Coronary artery (tissue), 2 donors: Measurements from ENCODE around the gene PIN1.

Source experiments
- DNase-seq: peaks from one replicate; pipeline ENCODE4 v3.0.0-alpha.2; 2017; ENCODE audit warnings: low spot score
- H3K27ac ChIP-seq, 2 donors: fragments of 200-600 bp; sonication (generic); one replicate each; pipeline ENCODE4 v1.5.1; 2016 to 2019
- H3K4me3 ChIP-seq: fragments of 200-600 bp; sonication (generic); 2 replicates; pipeline ENCODE4 v1.5.1; 2016; ENCODE audit warnings: mild to moderate bottlenecking, moderate library complexity
- TF ChIP-seq, protein P1 (sequence below): fragments of 200-600 bp; sonication (generic); IDR thresholded peaks from one replicate; pipeline ENCODE4 v1.5.1; 2019; ENCODE audit warnings: antibody characterized with exemption

Gene PIN1

DNA sequence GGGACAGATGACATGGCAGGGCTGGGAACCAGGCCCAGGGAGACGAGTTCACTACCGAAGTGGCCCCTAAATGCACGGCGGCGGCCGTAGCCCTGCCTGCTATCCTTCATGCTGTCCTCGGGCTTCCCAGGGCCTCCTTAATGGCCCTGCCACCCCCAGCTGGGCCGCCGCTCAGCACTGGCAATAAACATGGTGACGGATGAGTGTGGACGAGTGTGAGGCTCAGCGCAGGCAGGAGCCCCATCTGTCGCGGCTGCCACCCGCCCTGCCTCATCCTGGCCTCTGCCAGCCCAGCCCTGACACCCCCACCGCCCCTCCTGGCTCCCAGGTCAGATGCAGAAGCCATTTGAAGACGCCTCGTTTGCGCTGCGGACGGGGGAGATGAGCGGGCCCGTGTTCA, 13.6 kb downstream of the PIN1 start:
- no peak overlapping the region for H3K4me3 ChIP-seq
- H3K27ac ChIP-seq: no peak overlapping the region
- TF ChIP-seq, protein P1, sequence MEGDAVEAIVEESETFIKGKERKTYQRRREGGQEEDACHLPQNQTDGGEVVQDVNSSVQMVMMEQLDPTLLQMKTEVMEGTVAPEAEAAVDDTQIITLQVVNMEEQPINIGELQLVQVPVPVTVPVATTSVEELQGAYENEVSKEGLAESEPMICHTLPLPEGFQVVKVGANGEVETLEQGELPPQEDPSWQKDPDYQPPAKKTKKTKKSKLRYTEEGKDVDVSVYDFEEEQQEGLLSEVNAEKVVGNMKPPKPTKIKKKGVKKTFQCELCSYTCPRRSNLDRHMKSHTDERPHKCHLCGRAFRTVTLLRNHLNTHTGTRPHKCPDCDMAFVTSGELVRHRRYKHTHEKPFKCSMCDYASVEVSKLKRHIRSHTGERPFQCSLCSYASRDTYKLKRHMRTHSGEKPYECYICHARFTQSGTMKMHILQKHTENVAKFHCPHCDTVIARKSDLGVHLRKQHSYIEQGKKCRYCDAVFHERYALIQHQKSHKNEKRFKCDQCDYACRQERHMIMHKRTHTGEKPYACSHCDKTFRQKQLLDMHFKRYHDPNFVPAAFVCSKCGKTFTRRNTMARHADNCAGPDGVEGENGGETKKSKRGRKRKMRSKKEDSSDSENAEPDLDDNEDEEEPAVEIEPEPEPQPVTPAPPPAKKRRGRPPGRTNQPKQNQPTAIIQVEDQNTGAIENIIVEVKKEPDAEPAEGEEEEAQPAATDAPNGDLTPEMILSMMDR: no peak
- no peak for DNase-seq

DNA sequence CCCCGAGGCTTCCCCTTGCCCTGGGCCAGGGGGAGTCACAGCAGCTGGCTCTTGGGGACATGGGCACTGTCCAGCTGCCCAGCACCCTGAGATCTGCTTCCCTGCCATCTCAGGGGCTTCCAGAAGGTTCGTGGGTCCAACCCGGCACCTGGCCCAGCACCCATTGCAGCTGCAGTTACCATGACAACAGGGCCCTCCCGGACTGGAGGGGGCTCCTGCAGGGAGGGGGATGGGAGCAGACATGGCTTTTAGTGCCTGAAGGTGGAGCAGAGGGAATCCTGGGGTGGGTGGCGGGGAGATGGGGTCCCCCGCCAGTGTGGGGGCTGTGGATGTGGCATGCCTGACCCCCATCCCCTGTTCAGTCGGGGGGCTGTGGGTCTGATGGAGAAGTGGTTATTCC, 14.7 kb downstream of the PIN1 start:
- TF ChIP-seq, protein P1: no peak
- no peak overlapping the region for H3K4me3 ChIP-seq
- DNase-seq: no peak
- no peak overlapping the region for H3K27ac ChIP-seq

DNA sequence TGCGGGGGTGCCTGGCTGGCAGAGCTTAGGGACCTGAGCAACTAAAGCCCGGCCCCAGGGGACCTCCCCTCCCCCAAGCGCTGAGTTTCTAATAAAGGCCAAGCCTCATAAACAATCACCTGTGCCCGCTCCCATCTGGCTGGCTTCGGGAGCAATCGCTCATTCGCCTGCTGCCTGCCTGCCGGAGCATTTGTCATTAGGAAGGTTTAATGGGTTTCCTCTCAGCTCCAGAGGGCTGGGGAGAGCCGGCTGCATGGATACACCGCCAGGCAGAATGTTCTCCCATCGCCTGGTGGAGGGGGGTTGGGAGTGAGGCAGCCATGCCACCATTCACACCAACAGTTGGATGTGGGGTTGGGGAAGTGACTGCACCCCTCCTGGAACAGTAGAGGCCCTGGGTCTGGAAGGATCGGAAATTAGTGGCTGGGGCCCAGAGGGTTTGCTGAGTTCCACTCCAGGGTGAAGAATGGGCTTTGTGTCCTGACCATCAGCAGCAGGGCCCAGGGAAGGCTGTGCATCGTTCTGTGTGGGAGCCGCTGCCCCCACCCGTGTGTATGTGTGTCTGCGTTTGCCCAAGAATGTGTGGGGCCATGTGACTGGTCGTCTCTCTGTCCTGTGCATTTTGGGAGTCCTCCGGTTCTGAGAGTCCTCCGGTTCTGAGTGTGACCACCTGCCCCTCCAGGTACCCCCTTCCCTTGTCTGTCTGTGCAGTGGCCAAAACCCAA, 15.3 kb downstream of the PIN1 start:
- no peak overlapping the region for H3K4me3 ChIP-seq
- DNase-seq: no peak
- TF ChIP-seq, protein P1: no peak
- no peak overlapping the region for H3K27ac ChIP-seq

DNA sequence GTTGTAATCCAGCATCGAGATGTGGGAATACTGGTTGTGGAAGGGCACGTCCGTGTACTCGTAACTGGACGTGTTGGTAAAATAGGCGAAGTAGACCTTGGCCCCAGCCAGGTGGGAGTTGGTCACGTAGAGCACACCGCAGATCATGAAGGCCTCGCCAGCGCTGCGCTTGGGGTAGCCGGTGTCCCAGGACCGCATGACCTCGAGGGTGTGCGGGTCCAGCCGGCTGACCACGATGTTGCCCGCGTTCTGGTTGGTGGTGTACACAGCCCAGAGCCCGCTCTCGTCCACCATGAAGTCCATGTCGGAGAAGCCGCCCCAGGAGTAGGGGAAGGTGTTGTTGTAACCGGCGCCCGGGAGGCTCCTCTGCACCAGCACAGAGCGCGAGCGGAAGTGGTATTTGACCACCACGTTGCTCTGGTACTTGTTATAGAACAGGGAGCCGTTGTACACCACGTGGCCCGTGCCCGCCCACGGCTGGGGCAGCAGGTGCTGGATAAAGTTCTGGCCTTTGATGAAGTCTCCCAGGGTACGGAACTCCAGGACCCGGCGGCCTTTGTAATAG, 19.2 kb downstream of the PIN1 start:
- TF ChIP-seq, protein P1: no peak
- no peak for DNase-seq
- Histone ChIP-seq H3K4me3 (no peak overlapping the region), H3K27ac (no peak overlapping the region)

DNA sequence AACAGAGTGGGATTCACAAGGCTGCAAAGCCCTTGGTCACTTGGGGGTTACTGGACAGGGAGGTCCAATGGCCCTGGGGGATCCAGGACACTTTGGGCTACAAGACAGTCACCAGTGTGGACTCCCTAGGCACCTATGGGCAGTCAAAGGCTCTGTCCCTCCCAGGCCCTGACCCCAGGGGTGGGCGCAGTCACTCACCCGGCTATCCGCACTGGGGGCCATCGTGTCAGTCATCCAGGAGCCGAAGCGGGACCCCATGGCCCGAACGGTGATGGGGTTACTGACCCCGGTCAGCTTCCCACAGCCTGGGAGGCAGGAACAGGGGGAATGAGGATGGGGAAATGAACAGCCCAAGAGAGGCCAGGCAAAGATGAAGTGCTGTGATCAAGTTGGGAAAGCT, 21.5 kb downstream of the PIN1 start:
- H3K4me3 ChIP-seq: no peak overlapping the region
- TF ChIP-seq, protein P1: no peak
- no peak for DNase-seq
- no peak overlapping the region for H3K27ac ChIP-seq

DNA sequence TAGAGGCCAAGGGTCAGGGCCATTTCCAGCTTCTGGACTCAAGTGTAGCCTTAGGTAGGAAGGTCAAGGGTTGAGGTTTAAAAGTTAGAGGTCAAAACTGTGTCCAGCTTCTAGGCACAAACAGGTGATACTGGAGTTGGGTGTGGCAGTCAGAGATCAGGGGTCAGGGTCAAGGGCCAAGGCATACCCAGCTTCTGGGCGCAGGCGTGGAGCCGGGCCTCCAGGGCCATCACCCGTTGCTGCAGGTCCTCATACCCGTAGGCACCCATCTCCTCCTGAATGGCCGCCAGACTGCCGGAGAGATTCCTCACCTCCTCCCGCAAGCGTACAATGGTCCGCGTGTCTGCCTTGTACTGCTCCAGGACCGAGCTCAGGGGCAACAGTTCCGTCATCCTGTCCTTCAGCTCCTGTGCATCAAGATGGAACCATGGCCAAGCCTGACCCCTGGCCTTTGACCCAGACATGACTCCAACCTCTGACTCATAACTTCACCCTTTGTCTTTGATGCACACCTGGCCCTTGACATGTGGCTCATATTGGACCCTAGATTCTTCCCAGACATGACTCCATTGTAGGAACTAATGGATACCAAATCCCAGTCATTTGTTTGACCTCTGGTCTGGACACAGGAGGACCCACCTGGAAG, 22.1 kb downstream of the PIN1 start:
- no peak for DNase-seq
- no peak overlapping the region for H3K4me3 ChIP-seq
- TF ChIP-seq, protein P1: no peak
- H3K27ac ChIP-seq: no peak overlapping the region
